Right lobe of liver (tissue), 4 donors: Measurements from ENCODE around the gene FCRLA.

Experiments used
- CTCF ChIP-seq, 4 donors: fragments of 200-600 bp in 3 of 4; fragments of 450-650 bp in 1 of 4; IDR thresholded peaks; one replicate each; pipeline versions ENCODE4 v1.5.1 to v1.8.0; 2016 to 2022; ENCODE audit warnings: antibody characterized with exemption in 4 of 4, mild to moderate bottlenecking in 2 of 4
- POLR2A ChIP-seq: fragments of 450-650 bp; IDR thresholded peaks from one replicate; pipeline ENCODE4 v1.6.1; 2017; ENCODE audit warnings: antibody characterized with exemption, mild to moderate bottlenecking
- donor health status: DM: no; HTN: no; CAD: no.
- donor health status: DM: no; HTN: no; CAD: no.
- donor health status: DM: no; HTN: yes; CAD: no.

- TF ChIP-seq CTCF (IDR thresholded peaks at IDR 0.05) (no peak), POLR2A (no peak)
Observed at GRCh38 chr1:161736335-161736969, 29.4 kb downstream of the FCRLA start.
